ENCODE data around the gene P2RY8.
"Not testable (repeated sequence)": the region's sequence is repeated elsewhere in the genome, so short reads cannot be mapped to it uniquely, and the experiment has no call there.

P2RY8 gene

DNA sequence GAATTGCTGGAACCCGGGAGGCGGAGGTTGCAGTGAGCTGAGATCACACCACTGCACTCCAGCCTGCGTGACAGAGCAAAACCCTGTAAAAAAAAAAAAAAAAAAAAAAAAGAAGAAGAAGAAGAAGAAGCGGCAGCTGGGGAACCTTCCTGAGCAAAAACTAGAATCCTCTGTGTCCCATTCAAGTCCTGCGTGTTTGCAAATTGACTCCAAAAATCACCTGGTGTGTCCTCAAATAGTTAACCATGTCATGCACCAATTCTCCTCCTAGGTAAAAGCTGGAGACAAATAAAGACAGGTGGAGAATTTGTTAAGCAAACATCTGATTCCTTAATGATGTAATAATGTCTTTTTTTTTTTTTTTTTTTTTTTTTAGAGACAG is 52.4 kb downstream of the P2RY8 start:
- DNase-seq: no peak

GRCh38 chrX:1483843-1484637 is 52.9 kb downstream of the P2RY8 start:
- peak; percentile 13 for DNase-seq

DNA sequence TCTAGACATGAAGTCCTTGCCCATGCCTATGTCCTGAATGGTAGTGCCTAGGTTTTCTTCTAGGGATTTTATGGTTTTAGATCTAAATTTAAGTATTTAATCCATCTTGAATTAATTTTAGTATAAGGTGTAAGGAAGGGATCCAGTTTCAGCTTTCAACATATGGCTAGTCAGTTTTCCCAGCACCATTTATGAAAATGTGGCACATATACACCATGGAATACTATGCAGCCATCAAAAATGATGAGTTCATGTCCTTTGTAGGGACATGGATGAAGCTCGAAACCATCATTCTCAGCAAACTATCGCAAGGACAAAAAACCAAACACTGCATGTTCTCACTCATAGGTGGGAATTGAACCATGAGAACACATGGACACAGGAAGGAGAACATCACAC is 54.5 kb downstream of the P2RY8 start:
- not testable (repeated sequence) for DNase-seq

- peak; percentile 73 for DNase-seq
Observed at GRCh38 chrX:1481636-1482529, 55.1 kb downstream of the P2RY8 start.

DNA sequence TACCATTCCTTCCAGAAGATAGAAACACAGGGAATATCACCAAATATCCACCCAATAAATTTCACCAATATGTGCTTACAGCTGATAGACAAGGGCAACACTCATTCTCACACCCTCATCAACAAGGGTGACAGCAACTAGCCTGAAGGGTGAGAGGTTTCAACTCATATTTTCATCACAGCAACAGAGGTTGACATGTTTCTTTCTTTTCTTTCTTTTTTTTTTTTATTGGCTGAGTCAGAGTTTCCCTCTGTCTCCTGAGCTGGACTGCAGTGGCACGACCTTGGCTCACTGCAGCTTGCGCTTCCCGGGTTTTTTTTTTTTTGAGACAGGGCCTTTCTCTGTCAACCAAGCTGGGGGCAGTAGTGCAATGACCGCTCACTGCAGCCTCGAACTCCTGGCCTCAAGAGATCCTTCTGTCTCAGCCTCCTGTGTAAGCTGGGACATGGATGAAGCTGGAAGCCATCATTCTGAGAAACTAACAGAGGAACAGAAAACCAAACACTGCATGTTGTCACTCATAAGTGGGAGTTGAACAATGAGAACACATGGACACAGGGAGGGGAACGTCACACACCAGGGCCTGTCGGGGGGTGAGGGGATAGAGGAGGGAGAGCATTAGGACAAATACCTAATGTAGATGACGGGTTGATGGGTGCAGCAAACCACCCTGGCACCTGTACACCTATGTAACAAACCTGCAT is 56.8 kb downstream of the P2RY8 start:
- DNase-seq: peak; percentile 13

DNA sequence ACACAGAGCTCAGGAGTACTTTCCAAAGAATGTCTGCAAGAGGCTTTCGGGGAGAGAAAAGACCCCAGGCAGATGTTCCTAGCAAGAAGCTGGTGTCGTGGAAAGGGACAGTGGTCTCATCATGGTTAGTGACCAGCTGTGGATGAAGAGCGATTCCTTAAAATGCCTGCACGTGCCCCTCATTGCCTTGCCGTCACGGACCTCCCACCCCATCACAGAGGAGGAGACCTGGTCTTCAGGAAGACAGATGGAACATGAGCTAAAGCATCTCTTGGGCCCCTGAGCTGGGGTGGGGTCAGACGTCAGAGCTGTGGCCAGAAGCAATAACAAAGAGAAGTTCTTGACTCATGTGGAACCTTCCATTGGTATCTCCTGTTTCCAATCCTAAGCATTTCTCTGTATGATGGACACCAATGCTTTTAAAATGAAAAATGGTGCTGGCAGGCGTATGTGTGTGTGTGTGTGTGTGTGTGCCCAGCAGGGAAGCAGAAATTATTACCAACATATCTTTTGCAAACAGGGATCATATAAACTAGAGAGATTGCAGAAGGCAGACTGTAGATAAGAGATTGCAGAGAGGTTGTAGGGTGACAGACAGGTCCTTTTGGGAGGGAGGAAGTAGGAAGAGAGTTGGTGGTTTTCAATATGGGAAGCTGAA is 59.1 kb downstream of the P2RY8 start:
- peak; percentile 14 for DNase-seq

DNA sequence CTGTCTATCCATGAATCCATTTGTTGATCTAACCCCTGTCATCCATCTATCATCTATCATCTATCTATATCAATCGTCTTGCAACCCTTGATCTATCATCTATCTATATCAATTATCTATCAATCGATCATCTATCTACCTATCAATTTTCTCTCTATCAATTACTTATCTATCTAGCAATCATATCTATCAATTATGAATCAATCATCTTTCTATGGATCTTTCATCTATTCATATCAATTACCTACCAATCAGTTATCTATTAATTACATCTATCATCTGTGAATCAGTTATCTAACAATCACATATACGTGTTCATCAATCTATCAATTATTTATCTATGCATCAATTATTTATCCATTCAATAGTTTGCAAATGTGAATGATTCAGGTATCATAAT is 59.8 kb downstream of the P2RY8 start:
- no peak for DNase-seq

GRCh38 chrX:1476682-1477081 is 60.3 kb downstream of the P2RY8 start:
- peak; percentile 14 for DNase-seq

DNA sequence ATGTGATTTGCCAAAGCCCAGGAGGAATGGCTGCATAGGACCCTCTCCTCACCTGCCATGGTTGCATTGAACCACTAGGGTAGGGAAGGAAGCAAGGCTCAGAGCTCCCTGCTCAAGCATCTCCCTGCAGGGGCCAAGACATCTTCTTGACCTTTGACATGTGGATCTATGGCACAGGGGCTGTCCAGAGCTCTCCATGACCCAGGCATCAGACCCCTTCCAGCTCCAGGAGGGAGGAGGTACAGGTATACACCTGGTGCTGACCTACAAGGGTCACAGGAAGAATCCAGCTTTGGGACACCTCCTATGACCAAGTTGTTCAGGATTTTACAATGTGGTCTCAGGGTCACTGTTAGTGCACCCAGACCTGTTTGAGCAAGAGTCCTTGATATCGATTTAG is 61.1 kb downstream of the P2RY8 start:
- peak; percentile 13 for DNase-seq

DNA sequence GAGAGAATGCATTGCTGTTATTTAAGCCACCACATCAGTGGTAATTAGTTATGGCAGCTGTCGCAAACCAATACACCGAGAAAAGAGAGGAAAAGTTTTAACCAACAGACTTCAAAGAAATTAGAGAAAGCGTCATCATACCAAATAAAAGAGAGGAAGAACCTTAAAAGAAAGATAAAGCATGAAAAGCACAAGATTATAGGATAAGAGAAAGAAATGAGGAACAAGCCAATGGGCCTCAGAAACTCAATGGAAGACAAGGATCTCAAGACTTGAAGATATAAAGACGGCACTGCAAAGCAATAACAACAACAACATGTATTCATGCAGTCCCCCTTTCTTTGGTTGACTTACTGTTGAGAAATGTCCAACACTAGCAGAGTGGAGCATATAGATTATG is 61.5 kb downstream of the P2RY8 start:
- no peak for DNase-seq

DNA sequence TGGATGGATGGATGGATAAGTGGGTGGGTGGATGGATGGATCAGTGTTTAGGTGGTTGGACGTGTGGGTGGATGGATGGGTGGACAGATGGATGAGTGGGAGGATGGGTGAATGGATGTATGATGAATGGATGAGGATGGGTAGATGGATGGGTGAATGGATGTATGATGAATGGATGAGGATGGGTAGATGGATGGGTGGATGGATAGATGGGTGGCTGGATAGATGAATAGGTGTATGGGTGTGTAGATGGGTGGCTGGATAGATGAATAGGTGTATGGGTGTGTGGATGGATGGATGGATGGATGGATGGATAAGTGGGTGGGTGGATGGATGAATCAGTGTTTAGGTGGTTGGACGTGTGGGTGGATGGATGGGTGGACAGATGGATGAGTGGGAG is 62.4 kb downstream of the P2RY8 start:
- DNase-seq: not testable (repeated sequence)

DNA sequence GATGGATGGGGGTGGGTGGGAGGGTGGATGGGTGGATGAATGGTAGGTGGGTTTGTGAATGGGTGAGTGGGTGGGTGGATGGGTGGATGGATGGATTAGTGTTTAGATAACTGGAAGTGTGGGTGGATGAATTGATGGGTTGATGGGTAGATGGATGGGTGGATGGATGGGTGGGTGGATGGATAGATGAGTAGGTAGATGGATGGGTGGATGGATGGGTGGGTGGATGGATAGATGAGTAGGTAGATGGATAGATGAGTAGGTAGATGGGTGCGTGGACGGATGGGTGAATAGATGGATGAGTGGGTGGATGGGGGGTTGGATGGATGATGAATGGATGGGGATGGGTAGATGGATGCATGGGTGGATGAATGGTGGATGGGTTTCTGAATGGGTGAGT is 64.0 kb downstream of the P2RY8 start:
- no peak for DNase-seq

- DNase-seq: peak; percentile 76
Observed at GRCh38 chrX:1468250-1468772, 68.7 kb downstream of the P2RY8 start.

GRCh38 chrX:1466971-1467561 is 69.9 kb downstream of the P2RY8 start:
- peak; percentile 45 for DNase-seq

- DNase-seq: no peak
Observed at GRCh38 chrX:1466232-1466661, 70.7 kb downstream of the P2RY8 start.

GRCh38 chrX:1465286-1466231 is 71.4 kb downstream of the P2RY8 start:
- DNase-seq: no peak

DNA sequence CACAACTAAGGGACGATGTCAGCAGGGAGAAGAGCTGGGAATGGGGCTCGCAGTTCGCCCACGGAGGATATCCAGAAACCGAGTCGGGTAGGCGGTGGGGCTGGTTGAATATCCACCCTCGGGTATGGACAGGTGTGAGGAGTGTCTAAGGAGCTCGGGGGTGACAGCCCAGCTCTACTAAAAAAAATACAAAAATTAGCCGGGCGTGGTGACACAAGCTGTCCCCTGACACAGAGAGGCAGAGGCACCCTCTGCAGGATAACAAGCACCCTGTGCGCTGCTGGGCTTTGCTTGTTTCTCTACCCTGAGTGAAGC is 72.1 kb downstream of the P2RY8 start:
- DNase-seq: no peak

- peak; percentile 43 for DNase-seq
Observed at GRCh38 chrX:1464041-1464970, 72.7 kb downstream of the P2RY8 start.

- no peak for DNase-seq
Observed at GRCh38 chrX:1463581-1463980, 73.4 kb downstream of the P2RY8 start.

Measured in activated T-cell treated with anti-CD3 and anti-CD28 coated beads, Interleukin-2, amount 50 U/mL, for 1 hour (primary cell).